ENCODE data around the gene CHRNA4. TPM values are rescaled to one million over a fixed set of nuclear protein-coding genes. Genes with fewer than 3 reads are reported as not detected.

CHRNA4 gene
- total RNA-seq, 4 donors from 2014 or later: 0.20 TPM; not detected in 3

DNA sequence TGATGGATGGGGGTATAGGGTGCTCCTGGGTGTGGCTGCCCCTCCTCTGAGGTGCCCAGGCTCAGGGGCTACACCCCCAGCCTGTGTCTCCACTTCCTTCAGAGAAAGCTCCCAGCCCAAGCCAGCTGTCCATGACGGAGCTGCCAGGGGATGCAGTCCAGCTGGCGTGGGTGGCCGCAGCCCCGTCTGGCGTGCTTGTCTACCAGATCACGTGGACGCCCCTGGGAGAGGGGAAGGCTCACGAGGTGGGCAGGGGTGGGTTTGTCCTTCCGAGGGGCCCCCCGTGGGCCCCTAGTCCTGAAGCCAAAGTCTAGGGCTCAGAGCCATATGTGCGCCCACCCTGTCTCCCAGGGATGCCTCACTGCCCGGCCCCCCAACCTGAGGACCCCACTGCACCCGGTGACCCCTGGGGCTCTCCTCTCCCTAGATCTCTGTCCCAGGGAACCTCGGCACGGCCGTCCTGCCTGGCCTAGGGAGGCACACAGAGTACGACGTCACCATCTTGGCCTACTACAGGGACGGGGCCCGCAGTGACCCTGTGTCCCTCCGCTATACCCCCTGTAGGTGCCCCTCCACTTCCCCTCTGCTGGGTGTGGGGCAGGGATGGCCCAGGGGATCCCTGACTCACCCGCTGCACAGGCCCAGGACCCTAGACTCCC, 48.3 kb downstream of the CHRNA4 start:
- intact Hi-C loops (cut with DNase I; ENCODE audit: low total_unique reads): loop anchor here (5.0 kb wide), 1 partner anchor 69 kb away; no protein-coding TSS in a partner anchor
- H3K27me3 ChIP-seq: peaks cover 19% of the 10 kb centered on the region
- WGBS, 2 donors (ENCODE audit: low coverage in 1 of 2): 76% methylated on average over 12 of the region's 22 CpGs; no CpG with 5 or more reads in 1 of the 2 donors

DNA sequence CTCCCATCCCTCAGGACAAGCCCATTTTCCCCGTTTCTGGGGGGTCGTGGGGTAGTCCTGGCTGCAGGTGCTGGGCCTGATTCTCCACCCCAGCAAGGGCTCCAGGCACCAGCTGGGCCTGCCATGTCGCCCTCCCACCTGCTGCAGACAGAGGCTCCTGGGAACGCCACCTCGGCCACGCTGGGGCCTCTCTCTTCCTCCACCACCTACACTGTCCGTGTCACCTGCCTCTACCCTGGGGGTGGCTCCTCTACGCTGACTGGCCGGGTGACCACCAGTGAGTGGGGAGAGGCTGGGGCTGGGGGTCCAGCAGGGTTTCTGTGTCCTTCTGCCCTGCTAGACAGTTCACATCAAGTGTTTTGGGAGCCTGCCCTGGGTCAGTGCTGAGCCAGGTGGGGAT, 48.9 kb downstream of the CHRNA4 start:
- in situ Hi-C loops (cut with MboI; ENCODE audit: low pct_ligation_motif_present in 1 of 4, low pct_unique_long_range_greater_than_20kb in 1 of 4, low sequenced_read_pairs in 3 of 4): no loop called here
- Histone ChIP-seq H3K4me1 (no peaks in the 10 kb centered on the region), H3K4me3 (no peak overlapping the region), H3K27ac (no peak overlapping the region), H3K27me3 (peaks cover 24% of the 10 kb centered on the region), H3K9me3 (no peaks in the 10 kb centered on the region), H3K36me3 (no peaks in the 10 kb centered on the region)
- intact Hi-C loops (cut with DNase I; ENCODE audit: low total_unique reads): loop anchor here (5.0 kb wide), 1 partner anchor 70 kb away; no protein-coding TSS in a partner anchor
- no peak for DNase-seq
- TF ChIP-seq, protein P1, sequence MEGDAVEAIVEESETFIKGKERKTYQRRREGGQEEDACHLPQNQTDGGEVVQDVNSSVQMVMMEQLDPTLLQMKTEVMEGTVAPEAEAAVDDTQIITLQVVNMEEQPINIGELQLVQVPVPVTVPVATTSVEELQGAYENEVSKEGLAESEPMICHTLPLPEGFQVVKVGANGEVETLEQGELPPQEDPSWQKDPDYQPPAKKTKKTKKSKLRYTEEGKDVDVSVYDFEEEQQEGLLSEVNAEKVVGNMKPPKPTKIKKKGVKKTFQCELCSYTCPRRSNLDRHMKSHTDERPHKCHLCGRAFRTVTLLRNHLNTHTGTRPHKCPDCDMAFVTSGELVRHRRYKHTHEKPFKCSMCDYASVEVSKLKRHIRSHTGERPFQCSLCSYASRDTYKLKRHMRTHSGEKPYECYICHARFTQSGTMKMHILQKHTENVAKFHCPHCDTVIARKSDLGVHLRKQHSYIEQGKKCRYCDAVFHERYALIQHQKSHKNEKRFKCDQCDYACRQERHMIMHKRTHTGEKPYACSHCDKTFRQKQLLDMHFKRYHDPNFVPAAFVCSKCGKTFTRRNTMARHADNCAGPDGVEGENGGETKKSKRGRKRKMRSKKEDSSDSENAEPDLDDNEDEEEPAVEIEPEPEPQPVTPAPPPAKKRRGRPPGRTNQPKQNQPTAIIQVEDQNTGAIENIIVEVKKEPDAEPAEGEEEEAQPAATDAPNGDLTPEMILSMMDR (IDR thresholded peaks at IDR 0.05): no peak
- WGBS, 2 donors (ENCODE audit: low coverage in 1 of 2): 75% methylated on average over 4 of the region's 9 CpGs; no CpG with 5 or more reads in 1 of the 2 donors

More for the DNA sequence above, 48.3 kb downstream of the CHRNA4 start:
- H3K4me1 ChIP-seq: no peaks in the 10 kb centered on the region
- no peak overlapping the region for H3K27ac ChIP-seq
- no peaks in the 10 kb centered on the region for H3K9me3 ChIP-seq
- TF ChIP-seq POLR2AphosphoS5 (IDR thresholded peaks at IDR 0.05) (no peak), EP300 (IDR thresholded peaks at IDR 0.05; ENCODE audit: low read depth) (no peak), POLR2A (IDR thresholded peaks at IDR 0.05) (no peak)
- TF ChIP-seq, protein P1 (IDR thresholded peaks at IDR 0.05): no peak
- no peaks in the 10 kb centered on the region for H3K36me3 ChIP-seq
- no peak overlapping the region for H3K4me3 ChIP-seq
- in situ Hi-C loops (cut with MboI; ENCODE audit: low pct_ligation_motif_present in 1 of 4, low pct_unique_long_range_greater_than_20kb in 1 of 4, low sequenced_read_pairs in 3 of 4): no loop called here
- no peak for DNase-seq

DNA sequence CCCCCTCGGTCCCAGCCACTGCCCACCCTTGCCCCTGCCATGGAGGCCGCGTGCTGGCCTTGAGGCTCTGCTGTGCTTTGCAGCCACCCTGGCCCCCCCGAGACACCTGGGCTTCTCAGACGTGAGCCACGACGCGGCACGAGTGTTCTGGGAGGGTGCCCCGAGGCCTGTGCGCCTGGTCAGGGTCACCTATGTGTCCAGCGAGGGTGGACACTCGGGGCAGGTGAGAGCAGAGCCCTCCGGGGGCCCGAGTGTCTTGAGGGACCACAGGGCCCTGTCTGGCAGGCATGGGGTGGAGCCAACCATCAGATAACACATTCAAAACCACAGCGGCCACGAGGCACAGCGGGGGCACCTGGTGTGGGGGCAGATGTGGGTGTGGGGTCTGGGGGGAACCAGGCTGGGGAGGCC, 49.3 kb downstream of the CHRNA4 start:
- Histone ChIP-seq H3K4me3 (no peak overlapping the region), H3K9me3 (no peaks in the 10 kb centered on the region), H3K36me3 (no peaks in the 10 kb centered on the region), H3K4me1 (no peaks in the 10 kb centered on the region), H3K27me3 (peaks cover 29% of the 10 kb centered on the region), H3K27ac (no peak overlapping the region)
- intact Hi-C loops (cut with DNase I; ENCODE audit: low total_unique reads): loop anchor here (5.0 kb wide), 1 partner anchor 70 kb away; no protein-coding TSS in a partner anchor
- 76% methylated on average over 10 of the region's 18 CpGs; no CpG with 5 or more reads in 1 of the 2 donors for WGBS, 2 donors (ENCODE audit: low coverage in 1 of 2)
- TF ChIP-seq EP300 (IDR thresholded peaks at IDR 0.05; ENCODE audit: low read depth): no peak
- TF ChIP-seq POLR2AphosphoS5 (IDR thresholded peaks at IDR 0.05): no peak
- in situ Hi-C loops (cut with MboI; ENCODE audit: low pct_ligation_motif_present in 1 of 4, low pct_unique_long_range_greater_than_20kb in 1 of 4, low sequenced_read_pairs in 3 of 4): no loop called here
- DNase-seq: no peak

DNA sequence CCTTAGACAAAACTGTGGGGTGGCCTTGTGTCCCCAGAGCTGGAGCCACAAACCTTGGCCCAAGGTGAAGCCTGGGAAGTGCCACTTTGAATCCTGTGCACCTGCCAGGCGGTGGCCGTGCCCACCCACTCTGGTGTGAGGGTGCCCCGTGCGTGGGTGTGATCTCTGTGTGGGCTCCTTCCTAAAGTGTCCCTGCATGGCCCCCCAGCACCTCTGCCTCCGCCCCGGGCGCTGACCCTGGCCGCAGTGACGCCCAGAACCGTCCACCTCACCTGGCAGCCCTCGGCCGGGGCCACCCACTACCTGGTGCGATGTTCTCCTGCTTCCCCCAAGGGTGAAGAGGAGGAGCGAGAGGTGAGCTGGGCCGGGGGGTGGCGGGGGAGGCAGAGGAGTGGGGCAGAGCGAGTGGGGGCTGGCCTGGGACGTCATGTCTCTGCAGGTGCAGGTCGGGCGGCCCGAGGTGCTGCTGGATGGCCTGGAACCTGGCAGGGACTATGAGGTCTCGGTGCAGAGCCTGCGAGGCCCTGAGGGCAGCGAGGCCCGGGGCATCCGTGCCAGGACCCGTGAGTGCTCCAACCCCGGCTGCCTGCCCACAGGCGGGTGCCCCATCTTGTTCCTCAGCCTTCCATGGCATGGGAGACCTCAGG, 49.8 kb downstream of the CHRNA4 start:
- H3K9me3 ChIP-seq: no peaks in the 10 kb centered on the region
- intact Hi-C loops (cut with DNase I; ENCODE audit: low total_unique reads): loop anchor here (5.0 kb wide), 1 partner anchor 71 kb away; no protein-coding TSS in a partner anchor
- no peak for TF ChIP-seq POLR2AphosphoS5 (IDR thresholded peaks at IDR 0.05)
- TF ChIP-seq EP300 (IDR thresholded peaks at IDR 0.05; ENCODE audit: low read depth): no peak
- TF ChIP-seq, protein P1 (IDR thresholded peaks at IDR 0.05): no peak
- no peak for TF ChIP-seq POLR2A (IDR thresholded peaks at IDR 0.05)
- 75% methylated on average over 16 of the region's 29 CpGs; no CpG with 5 or more reads in 1 of the 2 donors for WGBS, 2 donors (ENCODE audit: low coverage in 1 of 2)
- H3K4me1 ChIP-seq: no peaks in the 10 kb centered on the region
- H3K4me3 ChIP-seq: no peak overlapping the region
- H3K36me3 ChIP-seq: no peaks in the 10 kb centered on the region
- no peak overlapping the region for H3K27ac ChIP-seq
- in situ Hi-C loops (cut with MboI; ENCODE audit: low pct_ligation_motif_present in 1 of 4, low pct_unique_long_range_greater_than_20kb in 1 of 4, low sequenced_read_pairs in 3 of 4): no loop called here
- no peak for DNase-seq
- peaks cover 34% of the 10 kb centered on the region for H3K27me3 ChIP-seq
